ELR (cell line): Measurements from ENCODE around the gene CDH26.
"Not testable (repeated sequence)": the region's sequence is repeated elsewhere in the genome, so short reads cannot be mapped to it uniquely, and the experiment has no call there.

Experiments used
- DNase-seq: peaks from one replicate; pipeline ENCODE4 v3.0.0-alpha.2; 2015; ENCODE audit warnings: low read depth

CDH26 gene

GRCh38 chr20:59940956-59941294 is 17.3 kb upstream of the CDH26 start:
- no peak for DNase-seq

- no peak for DNase-seq
Measured at GRCh38 chr20:59942245-59942644, 16.0 kb upstream of the CDH26 start.

DNA sequence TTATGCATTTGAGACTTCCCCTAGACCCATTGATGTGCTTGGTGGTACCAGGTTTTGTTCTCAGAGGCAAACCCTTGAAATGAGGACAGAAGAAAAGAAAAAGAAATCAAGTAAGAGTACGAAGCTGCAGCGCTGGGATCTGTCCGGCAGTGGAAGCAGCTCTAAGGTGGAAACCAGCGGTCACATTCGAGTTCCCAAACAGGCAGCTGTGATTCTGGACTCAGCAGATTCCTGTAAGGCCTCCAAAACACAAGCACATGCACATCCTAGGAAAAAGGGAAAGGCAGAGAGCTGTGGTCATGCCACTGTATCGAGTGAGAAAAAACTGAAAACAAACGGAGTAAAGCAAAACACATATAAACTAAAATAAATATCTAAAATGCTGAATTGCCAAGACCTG is 13.5 kb upstream of the CDH26 start:
- DNase-seq, result no peak

DNA sequence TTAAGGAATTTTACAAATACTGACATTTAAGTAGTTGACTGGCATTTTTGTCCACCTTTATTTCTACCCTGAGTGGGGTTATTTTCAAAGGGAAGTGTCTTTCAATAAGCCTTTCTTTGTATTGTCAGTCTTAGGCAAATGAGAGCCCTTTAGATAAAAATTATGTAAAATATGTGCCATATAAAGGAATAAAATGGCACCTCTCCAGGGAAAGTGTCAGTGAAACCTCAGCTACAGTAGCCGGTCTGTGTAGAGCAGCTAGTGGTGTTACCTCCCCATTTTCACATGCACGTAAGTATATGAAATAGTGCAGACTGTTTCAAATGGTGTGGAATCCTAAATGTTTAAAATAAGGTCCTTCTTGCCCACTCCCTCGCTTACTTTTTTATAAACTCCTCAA is 13.0 kb upstream of the CDH26 start:
- DNase-seq, result no peak

GRCh38 chr20:59945731-59946130 is 12.5 kb upstream of the CDH26 start:
- DNase-seq, result no peak

- no peak for DNase-seq
Measured at GRCh38 chr20:59947376-59947775, 10.8 kb upstream of the CDH26 start.

DNA sequence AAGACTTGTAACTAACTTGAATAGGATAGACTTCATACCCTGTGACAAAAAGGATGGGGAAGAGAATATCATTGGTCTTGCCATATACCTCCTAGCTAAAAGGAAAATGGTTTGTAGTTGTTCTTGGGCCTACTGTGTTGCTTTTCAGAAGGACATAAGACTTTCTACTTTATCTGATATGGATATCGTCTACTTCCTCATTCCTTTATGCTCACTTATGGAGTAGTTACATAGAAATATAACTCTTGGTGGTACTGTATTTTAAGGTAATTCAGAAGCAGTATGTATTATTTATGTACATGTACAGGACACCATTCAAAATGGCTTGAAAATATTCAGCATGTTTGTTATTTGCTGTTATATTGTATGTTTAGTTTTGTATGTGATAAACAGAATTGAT is 10.0 kb upstream of the CDH26 start:
- no peak for DNase-seq

DNA sequence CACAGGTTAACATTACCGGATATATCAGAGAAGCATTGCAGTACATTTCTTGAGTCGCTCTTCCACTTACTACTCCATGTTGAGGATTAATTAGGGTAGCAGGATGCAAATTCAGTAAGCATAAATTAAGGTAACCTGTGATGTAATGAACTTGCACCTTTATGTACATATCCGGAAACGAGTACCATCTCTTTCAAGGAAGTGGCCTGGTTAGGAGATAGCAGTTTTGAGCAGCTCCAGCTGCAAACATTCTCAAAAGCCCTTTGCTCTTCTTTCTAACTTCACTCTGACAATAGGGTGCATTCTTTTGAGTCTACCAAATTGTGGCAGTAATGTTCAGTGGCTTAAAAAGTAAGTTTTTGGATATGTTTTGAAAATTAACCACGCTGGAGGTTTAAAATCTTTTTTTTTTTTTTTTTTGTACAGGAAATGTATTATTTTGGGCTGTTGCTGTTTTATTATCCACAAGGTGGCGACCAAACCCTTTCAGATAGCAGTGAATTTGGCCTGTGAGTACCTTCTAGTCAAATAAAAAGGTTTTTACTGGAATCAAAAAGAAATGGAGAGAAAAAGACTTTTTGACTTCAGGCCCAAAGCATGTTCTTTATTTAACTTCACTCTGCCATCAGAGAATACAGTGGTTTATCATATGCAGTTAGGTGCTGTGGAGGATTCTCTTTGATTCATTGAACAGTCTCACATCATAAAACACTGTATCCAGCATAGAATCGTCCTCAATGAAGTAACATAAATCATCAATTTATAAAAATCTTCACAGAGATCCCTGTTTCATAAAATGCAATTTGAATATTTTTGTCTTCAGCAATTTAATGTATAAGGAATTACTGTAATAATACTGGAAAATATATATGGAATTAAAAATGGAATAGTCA is 9.1 kb upstream of the CDH26 start:
- peak; percentile 67 for DNase-seq

DNA sequence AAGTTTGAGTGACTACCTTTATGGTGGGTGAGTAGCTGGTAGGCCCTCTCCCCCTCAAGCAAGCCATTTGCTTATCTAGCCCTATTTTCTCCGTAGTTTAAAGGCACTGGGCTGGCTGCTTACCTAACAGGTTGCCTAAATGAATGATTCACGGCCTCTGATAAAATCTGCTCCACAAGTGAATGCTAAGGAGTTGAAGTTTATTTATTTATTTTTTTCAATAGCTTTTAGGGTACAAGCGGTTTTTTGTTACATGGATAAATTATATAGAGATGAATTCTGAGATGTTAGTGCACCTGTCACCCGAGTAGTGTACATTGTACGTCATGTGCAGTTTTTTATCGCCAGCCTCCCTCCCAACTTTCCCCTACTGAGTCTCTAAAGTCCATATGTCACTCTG is 8.3 kb upstream of the CDH26 start:
- no peak for DNase-seq

GRCh38 chr20:59954718-59955117 is 3.5 kb upstream of the CDH26 start:
- no peak for DNase-seq

DNA sequence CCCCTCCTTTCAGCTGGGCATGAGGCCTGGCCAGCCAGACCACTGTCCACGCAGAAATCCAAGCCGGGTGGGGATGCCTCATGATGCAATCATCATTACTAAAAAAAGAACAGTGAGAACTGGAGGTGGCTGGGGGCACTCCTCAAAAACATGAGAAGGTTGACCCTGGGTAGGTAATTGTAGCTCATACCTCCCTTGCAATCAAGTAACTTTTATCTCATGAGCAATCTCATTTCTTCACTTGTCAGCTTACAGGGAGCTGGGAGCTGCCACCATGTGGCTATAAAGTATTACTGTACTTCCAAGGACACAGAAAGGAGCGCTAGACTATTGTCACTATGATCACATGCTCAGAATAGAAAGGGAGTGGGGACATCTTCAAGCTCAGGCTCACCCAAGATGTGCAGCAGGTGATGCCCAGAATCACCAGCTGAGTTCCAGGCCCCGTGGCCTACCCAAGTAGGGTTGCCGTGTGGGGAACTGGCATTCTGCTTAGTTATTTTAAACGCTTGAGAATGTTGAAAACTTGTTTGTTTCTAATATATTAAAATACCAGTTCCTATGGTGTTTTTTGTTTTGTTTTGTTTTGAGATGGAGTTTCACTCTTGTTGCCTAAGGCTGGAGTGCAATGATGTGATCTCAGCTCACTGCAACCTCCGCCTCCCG is 3.0 kb upstream of the CDH26 start:
- DNase-seq, result peak; percentile 48

DNA sequence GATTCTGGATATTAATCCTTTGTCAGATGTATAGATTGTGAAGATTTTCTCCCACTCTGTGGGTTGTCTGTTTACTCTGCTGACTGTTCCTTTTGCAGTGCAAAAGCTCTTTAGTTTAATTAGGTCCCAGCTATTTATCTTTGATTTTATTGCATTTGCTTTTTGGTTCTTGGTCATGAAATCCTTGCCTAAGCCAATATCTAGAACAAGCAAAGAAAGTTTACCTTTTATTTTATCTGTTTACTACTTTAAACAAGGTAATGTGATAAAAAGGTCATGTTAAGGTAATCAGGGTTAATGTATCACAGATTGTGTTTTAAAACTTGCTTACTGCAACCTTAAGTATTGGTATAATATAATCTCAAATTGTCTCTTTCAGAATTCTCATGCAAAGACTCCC is 655 bp upstream of the CDH26 start:
- not testable (repeated sequence) for DNase-seq

- DNase-seq, result no peak
Measured at GRCh38 chr20:59958626-59959025, 403 bp downstream of the CDH26 start.

DNA sequence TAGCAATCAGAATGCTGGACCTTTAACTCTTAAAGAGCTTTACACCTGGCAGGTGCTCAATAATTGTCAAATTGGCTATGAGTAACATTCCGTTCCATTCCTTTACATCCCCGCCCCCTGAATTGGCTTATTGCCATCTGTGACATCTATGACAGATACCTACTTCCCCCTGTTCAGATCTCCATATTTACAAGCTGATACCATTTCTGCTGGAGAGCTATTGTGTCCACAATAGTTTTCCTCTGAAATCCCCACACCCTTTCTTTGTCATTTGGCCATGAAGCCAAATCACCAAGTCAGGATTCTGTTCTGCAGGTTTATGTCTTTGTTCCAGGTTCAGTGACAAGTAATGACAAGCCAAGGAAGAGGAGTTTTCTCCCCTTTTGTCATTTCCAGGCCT is 3.2 kb downstream of the CDH26 start:
- DNase-seq, result no peak

- no peak for DNase-seq
Measured at GRCh38 chr20:59962155-59962554, 3.9 kb downstream of the CDH26 start.

DNA sequence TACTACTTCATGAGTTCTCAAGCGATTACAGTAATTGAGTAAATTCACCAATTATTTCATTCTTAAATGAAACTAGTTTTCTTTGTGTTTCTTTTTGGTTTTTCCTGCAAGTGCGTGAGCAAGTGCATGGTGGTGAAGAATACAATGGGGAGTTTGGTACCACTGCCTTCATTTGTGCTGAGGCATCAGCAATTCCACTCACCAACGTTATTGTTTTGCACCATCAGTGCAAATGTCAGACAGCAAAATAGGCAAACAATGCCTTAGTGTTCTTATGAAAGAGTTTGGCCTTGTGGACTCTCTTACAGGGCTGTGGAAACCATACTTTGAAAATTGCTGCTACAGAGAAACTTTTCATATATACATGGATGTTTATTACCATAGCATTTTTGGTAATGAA is 8.2 kb downstream of the CDH26 start:
- no peak for DNase-seq

- no peak for DNase-seq
Measured at GRCh38 chr20:59971428-59971827, 13.2 kb downstream of the CDH26 start.

DNA sequence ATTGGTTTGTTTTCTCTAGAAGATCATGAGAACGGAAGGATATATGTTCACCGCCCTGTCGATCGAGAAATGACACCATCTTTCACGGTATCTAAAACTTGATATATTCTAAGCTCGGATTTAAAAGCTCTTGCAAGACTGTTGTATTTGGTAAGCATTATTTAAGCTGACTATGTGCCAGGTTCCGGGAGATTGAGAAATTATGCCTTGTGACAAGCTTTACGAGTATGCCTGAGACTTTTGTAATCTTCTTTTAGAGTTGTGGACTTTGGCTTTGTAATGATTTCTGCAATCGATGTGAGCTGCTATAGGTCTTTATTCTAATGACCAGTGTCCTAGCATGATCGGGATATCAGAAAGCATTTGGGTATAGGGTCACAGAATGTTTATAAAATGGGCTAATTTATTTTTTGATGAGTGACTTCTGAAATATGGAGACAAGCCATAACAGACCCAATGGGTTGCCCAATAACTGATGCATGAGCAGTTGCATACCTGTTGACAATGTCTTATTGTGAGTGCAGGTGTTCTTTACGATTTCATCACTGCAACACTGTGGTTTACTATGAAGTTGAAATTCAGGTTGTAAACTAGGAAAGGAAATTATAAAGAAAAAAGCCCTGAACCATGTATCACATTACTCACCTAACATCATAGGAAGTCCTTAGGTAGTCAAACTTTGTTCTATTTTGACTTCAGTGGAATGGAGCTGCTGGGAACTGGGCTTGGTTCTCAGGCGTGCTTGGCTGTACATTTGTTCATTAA is 14.0 kb downstream of the CDH26 start:
- no peak for DNase-seq

DNA sequence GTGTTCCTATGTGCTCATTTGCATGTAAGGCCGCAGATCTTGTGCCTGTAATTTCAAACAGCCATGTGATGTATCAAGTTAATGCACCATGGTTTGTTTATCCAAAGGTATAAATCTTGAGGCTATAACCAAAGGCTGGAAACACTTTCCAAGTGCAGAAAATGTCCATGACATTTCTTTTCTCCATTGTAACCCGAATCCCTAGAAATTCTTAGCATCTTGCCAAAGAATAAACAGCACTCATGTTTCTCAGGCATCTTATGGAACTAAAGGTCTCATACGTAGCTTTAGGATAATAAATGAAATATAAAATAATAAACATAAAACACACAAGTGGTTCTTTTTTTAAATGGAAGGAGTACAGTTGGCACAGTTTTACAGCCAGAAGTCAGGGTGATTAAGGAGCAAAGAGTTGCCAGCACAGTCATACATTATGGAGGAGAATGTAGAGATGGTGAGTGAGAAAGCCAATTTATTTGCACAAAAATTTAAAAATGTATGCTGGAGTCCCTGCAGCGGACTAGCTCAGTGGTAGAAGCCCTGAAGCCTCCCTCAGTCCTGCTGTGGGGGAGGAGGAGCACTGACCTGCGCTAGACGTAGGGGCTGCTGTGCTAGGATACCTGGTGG is 18.0 kb downstream of the CDH26 start:
- no peak for DNase-seq

DNA sequence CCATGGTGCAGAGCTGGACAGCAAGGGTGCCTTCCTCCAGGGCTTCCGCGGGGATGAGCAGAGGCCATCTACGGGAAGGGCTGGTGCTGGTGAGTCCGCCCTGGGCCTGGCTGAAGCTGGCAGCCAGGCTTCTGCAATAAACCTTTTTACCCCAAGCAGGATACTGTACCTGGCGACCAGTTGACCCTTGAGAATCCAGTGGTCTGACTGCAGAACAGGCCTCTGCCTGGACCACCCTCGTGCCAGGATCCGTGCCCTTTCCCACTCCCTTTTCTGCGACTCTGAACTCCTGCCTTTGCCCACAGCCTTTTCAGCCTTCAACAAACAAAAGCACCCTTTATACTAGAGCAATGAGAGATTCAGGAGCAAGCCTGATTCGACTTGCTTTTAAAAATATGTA is 18.9 kb downstream of the CDH26 start:
- no peak for DNase-seq

DNA sequence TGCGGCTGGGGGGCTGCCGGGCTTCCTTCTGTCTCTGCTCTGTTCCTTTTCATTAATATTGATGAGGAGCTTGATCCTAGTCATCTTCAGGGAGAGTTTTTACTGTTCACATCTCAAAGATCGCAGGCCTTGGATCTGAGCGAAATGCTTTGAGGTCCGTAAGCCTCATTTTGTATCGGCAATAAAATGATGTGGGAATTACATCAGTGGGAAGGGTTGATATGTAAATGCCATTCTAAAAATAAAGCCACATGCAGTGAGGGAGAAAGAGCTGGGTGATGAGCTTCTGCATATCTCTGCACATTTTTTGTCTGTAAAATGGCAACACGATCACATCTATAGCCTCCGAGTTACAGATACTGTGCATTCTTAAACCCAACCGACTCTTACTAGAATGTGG is 24.9 kb downstream of the CDH26 start:
- DNase-seq, result no peak

DNA sequence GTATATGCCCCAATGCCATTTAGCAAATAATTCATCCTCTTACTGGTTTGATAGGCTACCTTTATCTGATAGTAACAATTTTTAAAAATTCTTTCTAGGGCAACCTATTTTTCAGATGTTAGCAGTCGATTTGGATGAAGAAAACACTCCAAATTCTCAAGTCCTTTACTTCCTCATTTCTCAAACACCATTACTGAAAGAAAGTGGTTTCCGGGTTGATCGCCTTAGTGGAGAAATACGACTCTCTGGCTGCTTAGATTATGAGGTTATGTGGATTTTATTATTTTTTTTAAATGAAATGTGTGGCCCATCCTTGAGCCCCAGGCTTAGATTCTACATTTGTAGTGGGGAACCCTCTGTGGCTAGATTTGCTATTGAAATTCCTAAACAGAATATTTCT is 26.3 kb downstream of the CDH26 start:
- no peak for DNase-seq

- DNase-seq, result no peak
Measured at GRCh38 chr20:59985164-59985563, 26.9 kb downstream of the CDH26 start.
